HG02981 (cell line): ENCODE data around the gene SMIM34.
"Not testable (repeated sequence)": the region's sequence is repeated elsewhere in the genome, so short reads cannot be mapped to it uniquely, and the experiment has no call there.

ENCODE experiments used
- ATAC-seq: cut with Tn5 transposase; IDR thresholded peaks from one replicate; pipeline ENCODE4 v1.9.1; 2021; ENCODE audit warnings: mild to moderate bottlenecking, moderate library complexity; ENCODE audit not compliant: unreplicated experiment

The SMIM34 gene

GRCh38 chr21:34374462-34374861, 49.3 kb downstream of the SMIM34 start:
- ATAC-seq: not testable (repeated sequence)

- no peak for ATAC-seq
Measured at GRCh38 chr21:34372321-34372720, 51.4 kb downstream of the SMIM34 start.

- ATAC-seq: no peak
Measured at GRCh38 chr21:34369741-34370140, 54.0 kb downstream of the SMIM34 start.
